Endodermal cell (in vitro differentiated cells): ENCODE data around the gene PIK3IP1. TPM values are rescaled to one million over a fixed set of nuclear protein-coding genes. Genes with fewer than 3 reads are reported as not detected.

Experiments used
- DNase-seq: peaks from one replicate; pipeline ENCODE4 v3.0.0-alpha.2; 2017
- H3K27ac ChIP-seq: 2 replicates; pipeline ENCODE4 v1.5.1; 2013; ENCODE audit warnings: mild to moderate bottlenecking, low read depth, low read length, moderate library complexity
- H3K27me3 ChIP-seq: 2 replicates; pipeline ENCODE4 v1.6.1; 2013; ENCODE audit warnings: mild to moderate bottlenecking, low read length, moderate library complexity; ENCODE audit not compliant: insufficient read depth, control insufficient read depth, poor library complexity, severe bottlenecking
- H3K36me3 ChIP-seq: 2 replicates; pipeline ENCODE4 v1.7.0; 2013; ENCODE audit warnings: mild to moderate bottlenecking, low read length, moderate library complexity; ENCODE audit not compliant: control insufficient read depth, insufficient read depth
- H3K4me1 ChIP-seq: one replicate; pipeline ENCODE4 v1.7.0; 2013; ENCODE audit warnings: low read length; ENCODE audit not compliant: control insufficient read depth, insufficient read depth
- H3K4me3 ChIP-seq: 2 replicates; pipeline ENCODE4 v1.5.1; 2013; ENCODE audit warnings: mild to moderate bottlenecking, low read length, moderate library complexity
- H3K9ac ChIP-seq: 2 replicates; pipeline ENCODE4 v1.6.1; 2013; ENCODE audit warnings: mild to moderate bottlenecking, low read length, moderate library complexity; ENCODE audit not compliant: poor library complexity, severe bottlenecking; ENCODE audit errors: extremely low read depth
- H3K9me3 ChIP-seq: 2 replicates; pipeline ENCODE4 v1.6.1; 2013; ENCODE audit warnings: mild to moderate bottlenecking, low read length, moderate library complexity; ENCODE audit not compliant: control insufficient read depth
- H3K27ac Mint-ChIP-seq: 2 replicates; pipeline ENCODE4 v1.8.0; 2020; ENCODE audit warnings: mixed read lengths
- H3K27me3 Mint-ChIP-seq: 2 replicates; pipeline ENCODE4 v1.8.0; 2021; ENCODE audit warnings: mild to moderate bottlenecking, mixed read lengths; ENCODE audit not compliant: insufficient read depth
- H3K36me3 Mint-ChIP-seq: 2 replicates; pipeline ENCODE4 v1.8.0; 2020; ENCODE audit warnings: low read depth, mixed read lengths
- H3K4me1 Mint-ChIP-seq: 2 replicates; pipeline ENCODE4 v1.8.0; 2020; ENCODE audit warnings: mixed read lengths
- H3K4me3 Mint-ChIP-seq: 2 replicates; pipeline ENCODE4 v1.8.0; 2020; ENCODE audit warnings: mild to moderate bottlenecking, moderate library complexity, mixed read lengths
- H3K9me3 Mint-ChIP-seq: 2 replicates; pipeline ENCODE4 v1.8.0; 2020; ENCODE audit warnings: mild to moderate bottlenecking, mixed read lengths
- WGBS, 2 experiments: methylation state at CpG; one replicate each; pipeline versions ENCODE4 v1.1.5 to v1.1.7; 2013; ENCODE audit warnings: missing lambda C conversion rate in 2 of 2, mixed read lengths in 1 of 2; ENCODE audit not compliant: insufficient coverage in 1 of 2, insufficient read length in 1 of 2; 5-methylcytosine and 5-hydroxymethylcytosine counted together
- total RNA-seq, 2 donors: library from RNA; stranded (reverse); fragmentation: NEBNext Ultra II Directional in 1 of 2; extraction: Animal tissue kit (Norgen Biotek cat#: 25700) in 1 of 2; gene quantifications; 2 replicates in 1 of 2; 3 replicates in 1 of 2; pipeline ENCODE4 v1.2.1, GENCODE V29; 2021
- TF ChIP-seq, protein P1 (sequence below): fragments of 200-600 bp; sonication (generic); conservative IDR thresholded peaks from 2 replicates; pipeline ENCODE4 v1.5.0; 2021; ENCODE audit warnings: antibody characterized with exemption, mild to moderate bottlenecking

Gene PIK3IP1
- total RNA-seq, 2 donors from 2014 or later: 2.0 to 3.5 TPM

DNA sequence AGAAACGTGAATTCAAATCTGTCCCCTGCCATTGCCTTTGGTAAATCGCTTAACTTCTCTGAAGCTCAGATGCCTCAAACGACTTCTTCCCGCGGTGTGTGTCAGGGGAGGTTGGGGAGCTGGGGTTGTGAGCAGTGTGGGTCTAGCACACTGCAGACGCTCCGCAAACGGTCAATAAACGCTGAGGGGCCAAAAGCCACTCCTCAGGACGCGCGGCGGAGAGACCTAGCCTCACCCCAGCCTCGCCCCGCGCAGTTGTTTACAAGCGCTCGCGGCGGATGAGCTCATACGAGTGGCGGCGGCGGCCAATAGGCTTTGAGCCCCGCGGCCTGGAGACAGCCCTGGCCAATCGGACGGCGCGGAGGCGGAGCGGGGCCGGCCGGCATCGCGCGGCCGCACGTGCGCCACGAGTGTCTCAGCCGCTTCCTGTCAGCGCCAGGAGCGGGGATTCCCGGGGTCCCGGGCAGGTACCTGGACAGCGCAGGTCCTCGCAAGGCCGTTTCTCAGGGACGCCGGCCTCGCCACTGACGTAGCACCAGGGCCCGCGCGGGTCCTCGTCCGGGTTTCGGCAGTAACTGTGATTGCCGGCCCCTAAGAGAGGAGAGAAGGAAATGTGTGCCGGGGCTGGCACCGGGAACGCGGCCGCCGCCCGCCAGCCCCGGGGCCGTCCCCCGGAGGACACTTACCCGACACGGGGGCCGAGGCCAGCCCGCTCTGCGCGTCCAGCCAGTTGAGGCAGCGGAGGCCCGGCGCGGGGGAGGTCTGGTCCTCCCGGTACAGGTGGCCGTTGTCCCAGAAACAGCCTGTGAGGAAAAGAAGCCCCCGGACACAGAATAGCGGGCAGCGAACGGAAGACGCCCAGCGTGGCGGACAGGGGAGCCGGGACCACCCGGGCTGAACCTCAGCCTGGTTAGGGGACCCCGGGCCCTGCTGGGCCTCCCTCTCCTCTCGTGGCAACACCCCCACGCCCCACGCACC, 1.5 kb downstream of the PIK3IP1 start:
- Mint-ChIP-seq H3K27ac (peak overlapping the region; percentile 91), H3K9me3 (no peaks in the 10 kb centered on the region), H3K4me3 (peak overlapping the region; percentile 56), H3K36me3 (no peaks in the 10 kb centered on the region), H3K4me1 (peaks cover 12% of the 10 kb centered on the region), H3K27me3 (peaks cover 20% of the 10 kb centered on the region)
- no peak overlapping the region for H3K27ac ChIP-seq
- TF ChIP-seq, protein P1, sequence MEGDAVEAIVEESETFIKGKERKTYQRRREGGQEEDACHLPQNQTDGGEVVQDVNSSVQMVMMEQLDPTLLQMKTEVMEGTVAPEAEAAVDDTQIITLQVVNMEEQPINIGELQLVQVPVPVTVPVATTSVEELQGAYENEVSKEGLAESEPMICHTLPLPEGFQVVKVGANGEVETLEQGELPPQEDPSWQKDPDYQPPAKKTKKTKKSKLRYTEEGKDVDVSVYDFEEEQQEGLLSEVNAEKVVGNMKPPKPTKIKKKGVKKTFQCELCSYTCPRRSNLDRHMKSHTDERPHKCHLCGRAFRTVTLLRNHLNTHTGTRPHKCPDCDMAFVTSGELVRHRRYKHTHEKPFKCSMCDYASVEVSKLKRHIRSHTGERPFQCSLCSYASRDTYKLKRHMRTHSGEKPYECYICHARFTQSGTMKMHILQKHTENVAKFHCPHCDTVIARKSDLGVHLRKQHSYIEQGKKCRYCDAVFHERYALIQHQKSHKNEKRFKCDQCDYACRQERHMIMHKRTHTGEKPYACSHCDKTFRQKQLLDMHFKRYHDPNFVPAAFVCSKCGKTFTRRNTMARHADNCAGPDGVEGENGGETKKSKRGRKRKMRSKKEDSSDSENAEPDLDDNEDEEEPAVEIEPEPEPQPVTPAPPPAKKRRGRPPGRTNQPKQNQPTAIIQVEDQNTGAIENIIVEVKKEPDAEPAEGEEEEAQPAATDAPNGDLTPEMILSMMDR: no peak
- H3K9me3 ChIP-seq: no peaks in the 10 kb centered on the region
- no peaks in the 10 kb centered on the region for H3K4me1 ChIP-seq
- 3 to 5% methylated on average over 11 to 93 of the region's 95 CpGs for WGBS, 2 experiments
- peak overlapping the region; percentile 68 for H3K4me3 ChIP-seq
- H3K9ac ChIP-seq: no peak overlapping the region
- peak; percentile 97 for DNase-seq
- H3K36me3 ChIP-seq: no peaks in the 10 kb centered on the region
- H3K27me3 ChIP-seq: peaks cover 34% of the 10 kb centered on the region

DNA sequence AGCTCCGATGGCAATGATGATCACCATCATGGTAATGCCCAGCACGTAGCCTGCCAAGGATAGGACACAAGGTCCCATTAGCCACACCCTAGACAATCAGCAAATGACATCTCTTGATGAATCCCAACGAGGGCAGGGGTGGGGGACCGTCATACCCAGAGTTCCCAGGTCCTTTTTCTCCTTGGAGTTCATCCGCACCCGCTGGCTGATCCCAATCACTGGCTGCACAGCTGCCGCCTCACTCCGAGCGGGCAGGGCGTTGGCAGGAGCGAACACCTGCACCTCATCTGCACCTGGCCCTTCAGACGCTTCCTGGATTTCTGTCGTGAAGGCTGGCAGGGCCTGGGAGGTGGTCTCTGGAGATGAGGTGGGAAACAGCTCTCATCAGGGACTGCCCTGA, 2.9 kb downstream of the PIK3IP1 start:
- H3K27ac Mint-ChIP-seq: no peak overlapping the region
- Histone ChIP-seq H3K27me3 (peaks cover 34% of the 10 kb centered on the region), H3K4me3 (no peak overlapping the region), H3K9ac (no peak overlapping the region), H3K4me1 (no peaks in the 10 kb centered on the region), H3K27ac (no peak overlapping the region), H3K9me3 (no peaks in the 10 kb centered on the region), H3K36me3 (no peaks in the 10 kb centered on the region)
- TF ChIP-seq, protein P1: no peak
- no peak overlapping the region for H3K4me3 Mint-ChIP-seq
- peaks cover 12% of the 10 kb centered on the region for H3K4me1 Mint-ChIP-seq
- peaks cover 20% of the 10 kb centered on the region for H3K27me3 Mint-ChIP-seq
- H3K9me3 Mint-ChIP-seq: no peaks in the 10 kb centered on the region
- 90 to 92% methylated on average over 9 to 13 of the region's 13 CpGs for WGBS, 2 experiments
- no peak for DNase-seq
- H3K36me3 Mint-ChIP-seq: no peaks in the 10 kb centered on the region

DNA sequence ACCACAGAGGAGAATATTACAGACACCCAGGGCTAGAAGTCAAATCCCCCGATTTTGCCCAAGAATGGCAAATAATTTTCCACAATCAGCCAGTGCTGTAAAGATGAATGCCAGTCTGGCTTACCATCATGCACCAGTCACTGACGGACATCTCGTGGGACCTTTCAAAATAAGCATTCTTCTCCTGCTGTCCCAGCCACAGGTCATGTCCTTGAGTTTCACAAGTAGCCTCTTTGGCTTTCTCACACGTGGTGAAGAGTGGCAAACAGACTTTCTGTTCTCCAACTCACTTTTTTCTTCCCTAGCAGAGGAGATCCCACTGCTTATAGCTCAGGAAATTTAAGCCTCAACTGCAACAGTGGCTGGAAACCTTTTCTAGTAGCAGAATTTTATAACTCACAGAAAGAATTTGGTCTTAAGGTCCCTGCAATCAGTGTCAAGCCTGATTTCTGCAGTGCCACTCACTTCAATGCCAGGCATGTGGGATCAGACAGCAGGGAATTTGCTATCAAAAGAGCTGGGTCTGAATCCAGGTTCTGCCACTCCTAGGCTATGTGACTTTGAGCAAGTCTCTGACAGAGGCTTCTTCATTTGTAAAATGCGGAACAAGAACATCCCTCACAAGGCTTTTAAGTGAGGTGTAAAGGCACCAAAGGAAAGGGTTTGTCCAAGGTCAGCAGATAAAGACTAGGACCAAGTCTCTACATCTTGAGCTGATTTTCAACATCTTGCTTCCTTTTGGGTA, 3.6 kb downstream of the PIK3IP1 start:
- Histone ChIP-seq H3K4me3 (no peak overlapping the region), H3K9ac (no peak overlapping the region), H3K4me1 (no peaks in the 10 kb centered on the region), H3K27ac (no peak overlapping the region), H3K27me3 (peaks cover 34% of the 10 kb centered on the region), H3K9me3 (no peaks in the 10 kb centered on the region), H3K36me3 (no peaks in the 10 kb centered on the region)
- DNase-seq: no peak
- H3K9me3 Mint-ChIP-seq: no peaks in the 10 kb centered on the region
- no peak overlapping the region for H3K27ac Mint-ChIP-seq
- H3K36me3 Mint-ChIP-seq: no peaks in the 10 kb centered on the region
- H3K4me3 Mint-ChIP-seq: no peak overlapping the region
- H3K27me3 Mint-ChIP-seq: peaks cover 20% of the 10 kb centered on the region
- TF ChIP-seq, protein P1: no peak
- H3K4me1 Mint-ChIP-seq: peaks cover 12% of the 10 kb centered on the region
- WGBS, 2 experiments: 79 to 80% methylated on average over 5 of the region's 5 CpGs
